H1 (cell line): ENCODE data around the gene RAB11FIP3. TPM values are rescaled to one million over a fixed set of nuclear protein-coding genes. Genes with fewer than 3 reads are reported as not detected.

Experiments used
- CTCF ChIA-PET: fragments of 300-600 bp; sonication (Branson Sonifier 250); formaldehyde crosslinking; loops from one replicate; lab custom pipeline; 2021; ENCODE audit not compliant: partially characterized antibody; lab: Charles Lee
- POLR2A ChIA-PET: fragments of 300-600 bp; sonication (Branson Sonifier 250); formaldehyde crosslinking; loops from one replicate; lab custom pipeline; 2021; ENCODE audit warnings: inconsistent platforms; ENCODE audit not compliant: partially characterized antibody; lab: Charles Lee
- DNase-seq, 2 experiments: peaks; one replicate each; pipeline versions ENCODE4 v3.0.0 to v3.0.0-alpha.2; 2010 to 2022; ENCODE audit warnings: low spot score in 2 of 2, low read depth in 1 of 2, mixed read lengths in 1 of 2
- FAIRE-seq: peaks from 2 replicates; lab custom pipeline; 2011; peaks lifted over from hg19 to GRCh38; lab: Jason Lieb, UNC
- H2AFZ ChIP-seq: 2 replicates; pipeline ENCODE4 v1.8.1; 2012; ENCODE audit warnings: low read length, inconsistent platforms
- H2AK5ac ChIP-seq: 2 replicates; pipeline ENCODE4 v1.6.1; 2013; ENCODE audit warnings: low read depth, low read length
- H2BK120ac ChIP-seq: replicated peaks from 2 replicates; pipeline ENCODE3; 2013; ENCODE audit warnings: low read depth, low read length, inconsistent platforms
- H2BK12ac ChIP-seq: 2 replicates; pipeline ENCODE4 v1.6.1; 2013; ENCODE audit warnings: low read depth, low read length
- H2BK15ac ChIP-seq: 2 replicates; pipeline ENCODE4 v1.6.1; 2013; ENCODE audit warnings: low read length
- H2BK20ac ChIP-seq: 2 replicates; pipeline ENCODE4 v1.6.1; 2013; ENCODE audit warnings: low read length
- H2BK5ac ChIP-seq: 2 replicates; pipeline ENCODE4 v1.6.1; 2013; ENCODE audit warnings: low read depth, low read length
- H3K14ac ChIP-seq: 2 replicates; pipeline ENCODE4 v1.6.1; 2013; ENCODE audit warnings: inconsistent platforms; ENCODE audit not compliant: insufficient read length
- H3K18ac ChIP-seq: 2 replicates; pipeline ENCODE4 v1.6.1; 2013; ENCODE audit warnings: low read length; ENCODE audit errors: extremely low read depth
- H3K23ac ChIP-seq: 2 replicates; pipeline ENCODE4 v1.6.1; 2013; ENCODE audit warnings: inconsistent platforms; ENCODE audit not compliant: insufficient read length
- H3K23me2 ChIP-seq: 2 replicates; pipeline ENCODE4 v1.6.1; 2013; ENCODE audit warnings: low read depth, low read length
- H3K27ac ChIP-seq: 2 replicates; pipeline ENCODE4 v1.6.1; 2011; ENCODE audit warnings: low read depth, low read length, inconsistent platforms
- H3K27me3 ChIP-seq, 4 experiments: replicated peaks in 1 of 4; 1 replicate in 1 of 4; 2 replicates in 3 of 4; pipeline versions ENCODE4 v1.6.1 to v1.8.1; 2011 to 2013; ENCODE audit warnings: low read length in 3 of 4, mild to moderate bottlenecking in 3 of 4, inconsistent platforms in 2 of 4, mixed read lengths in 2 of 4, moderate library complexity in 1 of 4; ENCODE audit not compliant: control insufficient read depth in 3 of 4, insufficient read depth in 3 of 4; ENCODE audit errors: extremely low read depth in 1 of 4
- H3K36me3 ChIP-seq, 4 experiments: 2 replicates each; pipeline versions ENCODE4 v1.6.1 to v1.8.1; 2011 to 2013; ENCODE audit warnings: mild to moderate bottlenecking in 4 of 4, low read length in 3 of 4, moderate library complexity in 2 of 4, control low read depth in 1 of 4, inconsistent platforms in 1 of 4; ENCODE audit not compliant: insufficient read depth in 4 of 4, control insufficient read depth in 2 of 4
- H3K4ac ChIP-seq: replicated peaks from 2 replicates; pipeline ENCODE3; 2013; ENCODE audit warnings: low read length, low read depth, mixed read lengths, inconsistent platforms; ENCODE audit not compliant: insufficient read length
- H3K4me1 ChIP-seq, 4 experiments: replicated peaks in 1 of 4; 1 replicate in 1 of 4; 2 replicates in 3 of 4; pipeline versions ENCODE4 v1.6.1 to v1.8.1; 2011 to 2013; ENCODE audit warnings: low read length in 3 of 4, inconsistent platforms in 2 of 4, mixed read lengths in 1 of 4; ENCODE audit not compliant: insufficient read depth in 4 of 4, control insufficient read depth in 3 of 4
- H3K4me2 ChIP-seq, 2 experiments: 2 replicates each; pipeline versions ENCODE4 v1.6.1 to v1.8.1; 2011 to 2013; ENCODE audit warnings: low read depth in 2 of 2, low read length in 2 of 2, control low read depth in 1 of 2, inconsistent platforms in 1 of 2, mild to moderate bottlenecking in 1 of 2; ENCODE audit not compliant: insufficient read depth in 1 of 2
- H3K4me3 ChIP-seq, 4 experiments: fragments of 200-600, 300-600 bp in 1 of 4; sonication (generic), shearing (Covaris generic), sonication (Bioruptor Twin) in 1 of 4; 2 replicates each; pipeline versions ENCODE4 v1.5.1 to v1.8.1; 2011 to 2016; ENCODE audit warnings: low read length in 4 of 4, low read depth in 3 of 4, control low read depth in 2 of 4, inconsistent platforms in 2 of 4, mild to moderate bottlenecking in 2 of 4, mixed read lengths in 1 of 4, moderate library complexity in 1 of 4; ENCODE audit not compliant: insufficient read depth in 2 of 4; ENCODE audit errors: extremely low read depth in 1 of 4
- H3K56ac ChIP-seq: replicated peaks from 2 replicates; pipeline ENCODE3; 2013; ENCODE audit warnings: low read depth, mild to moderate bottlenecking, mixed read lengths, low read length, inconsistent platforms; ENCODE audit not compliant: insufficient read length
- H3K79me1 ChIP-seq: 2 replicates; pipeline ENCODE4 v1.6.1; 2013; ENCODE audit warnings: low read depth, low read length, control low read depth
- H3K79me2 ChIP-seq, 2 experiments: 2 replicates each; pipeline versions ENCODE4 v1.6.1 to v1.8.1; 2012 to 2013; ENCODE audit warnings: low read length in 2 of 2, mild to moderate bottlenecking in 2 of 2, inconsistent platforms in 1 of 2; ENCODE audit not compliant: insufficient read depth in 2 of 2, control insufficient read depth in 1 of 2
- H3K9ac ChIP-seq, 4 experiments: replicated peaks in 1 of 4; 1 replicate in 1 of 4; 2 replicates in 3 of 4; pipeline versions ENCODE4 v1.6.1 to v1.8.1; 2011 to 2013; ENCODE audit warnings: low read depth in 3 of 4, low read length in 3 of 4, control low read depth in 2 of 4, mild to moderate bottlenecking in 2 of 4, moderate library complexity in 2 of 4, inconsistent platforms in 1 of 4; ENCODE audit errors: extremely low read depth in 1 of 4
- H3K9me3 ChIP-seq, 2 experiments: 2 replicates each; pipeline versions ENCODE4 v1.6.1 to v1.8.1; 2012 to 2013; ENCODE audit warnings: mild to moderate bottlenecking in 2 of 2, moderate library complexity in 2 of 2, control low read depth in 1 of 2, inconsistent platforms in 1 of 2, low read depth in 1 of 2, low read length in 1 of 2, mixed read lengths in 1 of 2; ENCODE audit not compliant: insufficient read depth in 2 of 2
- H4K20me1 ChIP-seq, 2 experiments: replicated peaks in 1 of 2; 2 replicates each; pipeline versions ENCODE3 to v1.8.1; 2011 to 2013; ENCODE audit warnings: inconsistent platforms in 2 of 2, low read length in 2 of 2, mild to moderate bottlenecking in 1 of 2; ENCODE audit not compliant: insufficient read depth in 2 of 2, control insufficient read depth in 1 of 2
- H4K5ac ChIP-seq: 2 replicates; pipeline ENCODE4 v1.6.1; 2013; ENCODE audit warnings: low read length, low read depth, mixed read lengths, inconsistent platforms; ENCODE audit not compliant: insufficient read length
- H4K8ac ChIP-seq: 2 replicates; pipeline ENCODE4 v1.8.0; 2013; ENCODE audit warnings: mild to moderate bottlenecking, moderate library complexity, low read length, inconsistent platforms; ENCODE audit not compliant: insufficient read depth; ENCODE audit errors: extremely low read depth
- H4K91ac ChIP-seq: replicated peaks from 2 replicates; pipeline ENCODE3; 2013; ENCODE audit warnings: low read length, mixed read lengths, inconsistent platforms; ENCODE audit not compliant: insufficient read length
- BACH1 ChIP-seq: IDR thresholded peaks from 2 replicates; pipeline ENCODE4 v1.6.1; 2012; ENCODE audit warnings: low read length, improper control_type of control experiment
- CBX5 ChIP-seq: fragments of 300-800, 300-1000 bp; sonication (generic); IDR thresholded peaks from 2 replicates; pipeline ENCODE4 v1.7.1; 2016; ENCODE audit warnings: antibody characterized with exemption, low read length, low read depth
- CEBPB ChIP-seq: IDR thresholded peaks from 2 replicates; pipeline ENCODE4 v1.6.1; 2012; ENCODE audit warnings: low read depth, low read length
- EGR1 ChIP-seq: IDR thresholded peaks from 2 replicates; pipeline ENCODE4 v1.6.1; 2011; ENCODE audit warnings: low read depth, low read length, borderline replicate concordance
- FOSL1 ChIP-seq: IDR thresholded peaks from 2 replicates; pipeline ENCODE4 v1.6.1; 2011; ENCODE audit warnings: mild to moderate bottlenecking, low read depth, low read length, moderate library complexity; ENCODE audit not compliant: insufficient read depth
- NANOG ChIP-seq: IDR thresholded peaks from 2 replicates; pipeline ENCODE4 v1.6.1; 2011; ENCODE audit warnings: low read length, low read depth, mild to moderate bottlenecking, inconsistent platforms; ENCODE audit not compliant: insufficient read depth, poor library complexity, severe bottlenecking
- RNF2 ChIP-seq: fragments of 200-900, 300-1000 bp; sonication (generic); IDR thresholded peaks from 2 replicates; pipeline ENCODE4 v1.7.1; 2016; ENCODE audit warnings: borderline replicate concordance, low read depth, mild to moderate bottlenecking, antibody characterized with exemption, low read length; ENCODE audit not compliant: poor library complexity, severe bottlenecking; ENCODE audit errors: missing control alignments
- SIN3A ChIP-seq, 2 experiments: IDR thresholded peaks in 1 of 2; conservative IDR thresholded peaks in 1 of 2; 2 replicates each; pipeline ENCODE4 v1.6.1; 2011 to 2012; ENCODE audit warnings: low read length in 2 of 2, improper control_type of control experiment in 1 of 2, low read depth in 1 of 2, mild to moderate bottlenecking in 1 of 2
- SP4 ChIP-seq: IDR thresholded peaks from 2 replicates; pipeline ENCODE4 v1.6.1; 2012; ENCODE audit warnings: low read length, inconsistent platforms
- TAF1 ChIP-seq: IDR thresholded peaks from 2 replicates; pipeline ENCODE4 v1.6.1; 2011; ENCODE audit warnings: mild to moderate bottlenecking, low read depth, low read length
- WGBS, 2 experiments: shearing (Covaris generic) in 1 of 2; methylation state at CpG; one replicate each; pipeline versions ENCODE4 v1.1.6 to v1.1.7; 2013 to 2015; ENCODE audit warnings: low lambda C conversion rate in 2 of 2, mixed read lengths in 2 of 2, inconsistent platforms in 1 of 2, low coverage in 1 of 2, missing lambda C conversion rate in 1 of 2; ENCODE audit not compliant: insufficient replicate concordance in 2 of 2, insufficient coverage in 1 of 2, insufficient read length in 1 of 2; ENCODE audit errors: extremely low coverage in 1 of 2, missing lambda C conversion rate in 1 of 2; 5-methylcytosine and 5-hydroxymethylcytosine counted together
- polyA plus RNA-seq, 7 experiments: library from polyadenylated mRNA; depleted of rRNA in 3 of 7; stranded (reverse) in 5 of 7; unstranded in 2 of 7; fragments of >200 nt in 5 of 7; fragments of 200-250 nt in 2 of 7; gene quantifications; 1 replicate in 5 of 7; 2 replicates in 1 of 7; 4 replicates in 1 of 7; pipeline versions ENCODE4 v1.2.1 to v1.2.3, GENCODE V29; 2011 to 2013; ENCODE audit warnings: missing spikeins in 2 of 7, mixed read lengths in 2 of 7
- total RNA-seq: library from RNA; stranded (reverse); fragmentation: NEBNext Ultra II Directional; extraction: Animal tissue kit (Norgen Biotek cat#: 25700); gene quantifications from 2 replicates; pipeline ENCODE4 v1.2.1, GENCODE V29; 2021

RAB11FIP3 gene
- total and polyA plus RNA-seq, 2 of the 8 experiments (the other 6 are each of a cell fraction or from before 2014, with no cell fraction given), result 9.3 to 35.2 TPM

DNA sequence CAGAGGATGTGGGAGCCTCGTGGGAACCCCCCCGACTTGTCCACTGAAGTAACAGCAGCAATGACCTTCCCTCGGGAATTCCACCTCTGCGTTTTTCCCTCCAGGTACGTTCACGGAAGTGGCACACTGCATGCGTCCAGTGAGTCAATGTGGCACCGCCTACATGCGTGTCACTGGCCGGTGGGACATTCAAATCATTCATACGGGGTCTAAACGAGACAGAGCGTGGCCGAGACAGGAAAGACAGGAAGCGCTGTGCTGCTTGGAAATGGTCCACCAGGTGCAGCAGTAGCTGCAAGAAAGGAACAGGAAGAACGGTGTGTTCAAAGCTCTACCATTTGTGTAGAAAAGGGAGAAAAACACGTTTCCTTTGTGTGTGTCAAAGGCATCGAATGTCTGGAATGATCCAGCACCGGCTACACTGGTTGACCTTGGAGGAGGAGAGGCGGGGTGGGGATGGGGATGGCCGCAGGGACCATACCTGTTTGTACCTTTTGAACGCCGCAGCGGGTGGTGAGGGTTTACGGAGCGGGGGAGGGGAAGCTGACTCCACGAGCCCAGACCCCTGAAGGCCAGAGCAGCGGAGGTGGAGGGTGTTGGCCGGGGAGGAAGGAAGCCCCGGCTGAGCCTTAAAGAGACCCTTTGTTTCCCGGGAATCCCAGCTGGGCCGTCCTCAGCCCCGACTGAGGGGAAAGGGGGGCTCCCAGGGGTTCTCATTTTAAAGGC, 42.0 kb upstream of the RAB11FIP3 start:
- Histone ChIP-seq H3K4me1 (peaks cover 8 to 27% (median 19%) of the 10 kb centered on the region in 4 experiments), H3K23me2 (peaks cover 13% of the 10 kb centered on the region), H4K8ac (peak overlapping the region; percentile 72; the same call in 1 of the 2 replicates), H3K4ac (peak overlapping the region; percentile 100), H3K9me3 (no peaks in the 10 kb centered on the region), H3K18ac (peak overlapping the region; percentile 89), H4K5ac (peak overlapping the region; percentile 93), H3K27ac (peak overlapping the region; percentile 31; the same call in 1 of the 2 replicates), H4K20me1 (peaks cover 9 to 11% of the 10 kb centered on the region in 2 experiments), H3K56ac (peak overlapping the region; percentile 63), H2BK5ac (peak overlapping the region; percentile 62), H2BK120ac (peak overlapping the region; percentile 99), H4K91ac (peak overlapping the region; percentile 99), H2BK12ac (peak overlapping the region; percentile 97; the same call in 1 of the 2 replicates), H3K79me1 (peaks cover 4% of the 10 kb centered on the region; the same call in 1 of the 2 replicates), H3K36me3 (no peaks in the 10 kb centered on the region), H3K4me2 (peak overlapping the region; percentile 87 to 95), H2AK5ac (peak overlapping the region; percentile 98), H3K9ac (peak overlapping the region in 2 of 4 experiments; percentile 21 to 28; a peak in 2 of 7 replicates), H3K4me3 (peak overlapping the region; percentile 55 to 99 (median 58); a peak in 7 of 8 replicates), H3K79me2 (peaks cover 0 to 22% of the 10 kb centered on the region in 2 experiments; a peak in 2 of 4 replicates), H3K23ac (peak overlapping the region; percentile 39), H2BK15ac (peak overlapping the region; percentile 77; the same call in 1 of the 2 replicates), H3K27me3 (peaks cover 0 to 3% (median under 1%) of the 10 kb centered on the region in 4 experiments; a peak in 2 of 7 replicates), H2BK20ac (peak overlapping the region; percentile 0; the same call in 1 of the 2 replicates), H3K14ac (no peak overlapping the region), H2AFZ (no peak overlapping the region)
- ChIA-PET POLR2A (interaction anchor here (0.8 to 7.3 kb wide), 18 partner anchors 9 to 298 kb away, joined by 3 to 67 read pairs (median 4); partner anchors contain the start of genes DECR2, MRPL28, NME4 and PIGQ), CTCF (interaction anchor here (0.7 to 2.5 kb wide), 7 partner anchors 9 to 278 kb away, joined by 3 to 12 read pairs (median 4); no protein-coding TSS in a partner anchor)
- FAIRE-seq (peak; percentile 42), DNase-seq (peak; percentile 79 to 83)
- WGBS, 2 experiments, result 6% methylated on average over 32 of the region's 33 CpGs; no CpG with 5 or more reads in 1 of the 2 experiments
- no peak for TF ChIP-seq BACH1
- TF ChIP-seq NANOG, result peak; percentile 58
- no peak for TF ChIP-seq CEBPB
- TF ChIP-seq SIN3A (conservative IDR thresholded peaks at IDR 0.05 in 1 of 2, IDR thresholded peaks at IDR 0.05 in 1 of 2; ENCODE audit: low read depth in 1 of 2, low read length in 2 of 2), result 0 out of 4 replicates have a peak, but pooled peaks of 1 of the 2 experiments have one; percentile 20
- TF ChIP-seq RNF2, result no peak
- no peak for TF ChIP-seq SP4
- TF ChIP-seq CBX5, result no peak
- no peak for TF ChIP-seq FOSL1
- TF ChIP-seq EGR1, result 0 out of 2 replicates have a peak, but pooled peaks have one; percentile 32
- TF ChIP-seq TAF1, result no peak; the same call in 1 of the 2 replicates
